Measurements from ENCODE around the gene ANKRD9.
A peak's percentile ranks its signal among the peaks of the same experiment; 100 is the strongest.
"Not testable (repeated sequence)": the region's sequence is repeated elsewhere in the genome, so short reads cannot be mapped to it uniquely, and the experiment has no call there.

Gene ANKRD9

GRCh38 chr14:102509746-102510615 is at the start of gene ANKRD9:
TSS of gene ANKRD9 (minus strand) at chr14:102509776. CDS start at chr14:102507889, 1,887 bp downstream.
- peak; percentile 87 for DNase-seq

- no peak for DNase-seq
These were observed 49.0 kb upstream of the ANKRD9 start for GRCh38 chr14:102558556-102558955.

DNA sequence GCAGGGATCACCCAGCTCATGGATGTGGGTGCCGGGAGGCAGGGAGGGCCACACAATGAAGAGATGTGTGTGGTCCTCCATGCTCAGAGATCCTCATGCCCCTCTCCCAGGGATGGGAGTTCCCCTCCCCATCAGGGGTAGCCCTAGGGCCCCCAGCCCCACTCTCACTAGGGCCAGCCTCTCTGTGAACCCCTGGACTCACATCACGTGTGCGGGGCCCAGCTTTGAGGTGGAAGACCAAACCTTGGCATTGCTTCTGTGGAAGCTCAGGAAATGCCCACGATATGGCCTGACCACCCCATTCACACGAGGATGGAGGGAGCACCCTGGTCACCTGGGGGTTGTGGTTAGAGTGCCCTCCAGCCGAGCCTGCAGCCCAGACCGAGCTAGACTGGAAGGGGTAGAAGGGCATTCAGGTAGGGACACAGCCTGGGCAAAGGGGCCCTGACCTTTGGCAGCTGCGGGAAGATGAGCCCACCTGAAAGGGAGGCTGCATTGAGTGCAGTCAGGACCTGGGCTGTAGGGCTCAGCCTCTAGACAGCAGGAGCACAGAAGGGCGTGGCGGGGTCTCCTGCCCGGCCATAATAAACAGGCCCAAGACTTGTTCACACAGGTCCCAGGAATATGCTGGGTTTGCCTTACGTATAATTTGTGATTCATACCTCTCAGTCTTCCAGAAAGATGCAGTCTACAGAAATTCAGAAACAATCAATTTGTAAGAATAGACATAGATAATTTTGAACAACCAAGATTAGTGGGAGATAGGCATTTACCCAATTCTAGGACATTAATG is 48.1 kb upstream of the ANKRD9 start:
- DNase-seq, result no peak

DNA sequence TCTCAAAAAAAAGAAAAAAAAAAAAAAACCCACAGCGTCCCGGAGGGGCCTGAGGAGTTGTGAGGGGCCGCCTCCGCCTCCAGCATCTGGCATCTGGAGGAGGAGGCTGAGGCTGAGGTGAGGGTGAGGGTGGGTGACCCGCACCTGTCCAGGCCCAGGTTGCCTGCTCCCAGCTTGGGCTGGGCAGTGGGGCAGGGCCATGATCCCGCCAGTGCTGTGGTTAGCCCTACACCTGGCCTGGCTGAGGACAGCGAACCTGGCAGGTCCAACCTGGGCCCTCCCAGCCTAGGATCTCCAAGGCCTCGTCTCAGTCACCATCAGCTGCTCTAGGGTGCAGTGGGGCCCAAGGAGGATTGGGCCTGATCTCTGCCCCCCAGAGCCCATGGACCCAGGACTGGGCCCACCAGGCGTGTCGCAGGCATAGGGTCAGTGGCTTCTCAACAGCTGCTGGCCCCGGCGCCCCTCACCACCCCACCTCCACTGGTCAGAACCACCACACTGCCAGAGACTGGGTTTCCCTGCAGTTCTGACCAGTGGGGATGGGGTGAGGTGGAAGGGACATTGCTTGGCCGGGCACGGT is 46.6 kb upstream of the ANKRD9 start:
- no peak for DNase-seq

- DNase-seq, result no peak
These were observed 45.5 kb upstream of the ANKRD9 start for GRCh38 chr14:102554821-102555819.

GRCh38 chr14:102551995-102552705 is 42.6 kb upstream of the ANKRD9 start:
- DNase-seq, result no peak

DNA sequence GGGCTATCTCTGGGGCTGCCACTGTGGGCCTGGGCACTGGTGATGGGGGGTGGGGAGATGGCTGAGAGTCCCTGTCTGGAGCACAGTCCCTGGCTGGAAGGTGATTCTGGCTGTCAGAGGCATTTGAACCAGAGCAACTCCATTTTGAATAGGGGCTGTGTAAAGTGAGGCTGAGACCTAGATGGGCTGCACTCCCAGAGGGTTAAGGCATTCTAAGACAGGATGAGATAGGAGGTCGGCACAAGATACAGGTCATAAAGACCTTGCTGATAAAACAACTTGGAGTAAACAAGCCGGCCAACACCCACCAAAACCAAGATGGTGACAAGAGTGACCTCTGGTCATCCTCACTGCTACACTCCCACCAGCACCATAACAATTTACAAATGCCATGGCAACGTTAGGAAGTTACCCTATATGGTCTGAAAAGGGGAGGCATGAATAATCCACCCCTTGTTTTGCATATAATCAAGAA is 41.4 kb upstream of the ANKRD9 start:
- not testable (repeated sequence) for DNase-seq

- DNase-seq, result no peak
These were observed 39.2 kb upstream of the ANKRD9 start for GRCh38 chr14:102548616-102549240.

- DNase-seq, result no peak
These were observed 36.1 kb upstream of the ANKRD9 start for GRCh38 chr14:102545461-102546265.

GRCh38 chr14:102544747-102545460 is 35.3 kb upstream of the ANKRD9 start:
- DNase-seq, result no peak

- no peak for DNase-seq
These were observed 34.6 kb upstream of the ANKRD9 start for GRCh38 chr14:102544046-102544746.

DNA sequence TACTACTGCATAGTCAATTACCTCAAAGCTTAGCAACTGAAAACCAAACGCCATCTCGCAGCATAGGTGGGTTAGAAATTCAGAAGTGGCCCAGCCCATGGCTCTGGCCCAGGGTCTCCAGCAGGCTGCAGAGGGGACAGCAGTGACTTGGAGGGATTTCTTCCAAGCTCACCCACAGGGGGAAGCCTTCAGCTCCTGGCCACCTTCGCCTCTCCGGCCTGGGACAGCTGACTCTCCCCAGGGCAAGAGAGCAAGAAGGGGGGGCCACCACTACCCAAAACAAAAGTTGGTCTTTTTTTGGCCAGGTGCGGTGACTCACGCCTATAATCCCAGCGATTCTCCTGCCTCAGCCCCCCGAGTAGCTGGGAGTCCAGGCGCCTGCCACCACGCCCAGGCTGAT is 32.2 kb upstream of the ANKRD9 start:
- DNase-seq, result no peak

- not testable (repeated sequence) for DNase-seq
These were observed 31.5 kb upstream of the ANKRD9 start for GRCh38 chr14:102541029-102541491.

GRCh38 chr14:102540315-102541028 is 30.9 kb upstream of the ANKRD9 start:
- no peak for DNase-seq

GRCh38 chr14:102539544-102540314 is 30.2 kb upstream of the ANKRD9 start:
- DNase-seq, result no peak

GRCh38 chr14:102538602-102539543 is 29.3 kb upstream of the ANKRD9 start:
- no peak for DNase-seq

All from NCI-H1048 (cell line).